ENCODE results near the gene MYO5B.

Gene MYO5B

DNA sequence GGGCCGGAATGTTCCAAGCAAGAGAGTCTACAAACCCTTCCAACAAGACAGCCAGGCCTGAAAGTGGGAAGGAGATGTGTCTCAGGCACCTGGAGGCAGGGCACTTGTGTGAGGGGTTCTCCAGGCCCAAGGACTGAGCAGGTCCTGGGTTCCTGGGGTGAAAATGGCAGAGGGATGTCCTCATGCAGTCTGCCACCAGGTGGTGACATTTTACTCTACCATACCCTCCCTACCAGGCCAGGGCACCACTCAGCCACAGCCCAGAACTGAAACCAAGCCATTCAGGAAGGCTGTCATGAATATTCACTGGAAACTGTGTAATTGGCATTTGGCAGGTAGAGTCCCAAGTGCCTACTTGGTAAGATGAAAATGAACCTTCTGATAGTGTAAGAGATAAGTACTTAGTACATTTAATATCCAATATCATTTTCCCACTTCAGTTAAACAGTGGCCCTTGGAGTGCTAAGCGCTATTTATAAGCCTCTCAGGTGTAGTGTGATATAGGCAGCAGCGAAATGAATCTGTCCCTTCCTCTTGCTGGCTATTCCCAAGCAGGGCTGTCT is 185.1 kb downstream of the MYO5B start:
- DNase-seq (ENCODE audit: low spot score) = peak; percentile 45

DNA sequence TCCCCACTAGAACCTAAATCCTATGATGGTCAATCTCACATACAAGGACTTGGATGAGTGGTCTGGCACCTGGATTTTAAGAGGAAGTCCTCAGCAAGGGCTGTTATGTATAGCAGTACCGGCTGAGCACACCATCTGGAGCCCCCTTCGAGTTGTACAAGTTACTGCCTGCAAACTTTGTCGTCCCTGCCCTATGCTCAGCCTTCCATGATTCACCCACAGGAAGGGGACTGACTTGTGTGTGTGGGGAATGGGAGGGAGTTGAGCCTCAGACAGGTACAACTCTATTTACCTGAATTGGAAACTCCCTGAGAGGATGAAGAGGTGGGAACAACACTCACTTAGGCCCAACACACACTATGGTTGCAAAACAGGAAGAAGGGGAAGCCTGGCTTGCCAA is 186.6 kb downstream of the MYO5B start:
- no peak for DNase-seq (ENCODE audit: low spot score)

- DNase-seq (ENCODE audit: low spot score) = no peak
Observed at GRCh38 chr18:50006470-50007046, 188.4 kb downstream of the MYO5B start.

GRCh38 chr18:50004013-50004412 is 190.9 kb downstream of the MYO5B start:
- DNase-seq (ENCODE audit: low spot score) = no peak

- no peak for DNase-seq (ENCODE audit: low spot score)
Observed at GRCh38 chr18:50002781-50003180, 192.2 kb downstream of the MYO5B start.

DNA sequence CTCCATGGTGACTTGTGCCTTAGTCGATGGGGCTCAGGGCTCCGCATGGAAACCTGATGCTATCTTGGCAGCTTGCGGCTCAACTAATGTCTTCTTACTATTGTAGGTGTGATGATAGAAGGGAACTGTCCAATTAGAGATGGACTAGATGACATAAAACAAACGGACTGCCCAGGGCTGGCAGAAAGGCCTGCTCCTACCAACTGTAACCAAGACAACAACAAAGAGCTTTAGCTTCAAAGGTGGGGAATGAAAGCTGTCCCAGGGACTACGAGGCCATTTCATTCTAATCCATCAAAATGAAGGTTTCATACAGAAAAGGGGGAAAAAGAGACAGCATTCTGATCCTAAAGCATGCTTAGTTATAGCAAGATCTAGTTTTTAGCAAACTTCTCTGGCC is 194.7 kb downstream of the MYO5B start:
- no peak for DNase-seq (ENCODE audit: low spot score)

GRCh38 chr18:49999128-49999527 is 195.8 kb downstream of the MYO5B start:
- DNase-seq (ENCODE audit: low spot score) = no peak

- no peak for DNase-seq (ENCODE audit: low spot score)
Observed at GRCh38 chr18:49997558-49997957, 197.4 kb downstream of the MYO5B start.

GRCh38 chr18:49994410-49994809 is 200.5 kb downstream of the MYO5B start:
- no peak for DNase-seq (ENCODE audit: low spot score)

DNA sequence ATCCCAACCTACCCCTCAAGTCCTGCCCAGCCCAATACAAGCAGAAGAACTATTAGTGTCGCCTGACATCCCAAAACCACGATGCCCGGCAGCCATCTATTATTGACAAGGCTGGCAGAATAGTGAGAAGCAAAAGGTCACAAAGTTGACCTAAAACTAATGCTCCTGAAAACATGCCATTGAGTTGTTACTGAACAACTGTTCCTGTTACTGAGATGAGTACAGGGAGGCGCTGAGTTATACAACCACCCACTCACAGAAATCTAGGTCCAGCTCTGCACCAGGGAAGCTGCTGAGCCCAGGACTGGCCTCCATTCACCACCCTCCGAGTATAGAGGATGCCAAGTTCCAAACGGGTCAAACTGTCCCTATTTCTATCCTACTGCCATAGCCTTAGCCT is 201.6 kb downstream of the MYO5B start:
- no peak for DNase-seq (ENCODE audit: low spot score)

- no peak for DNase-seq (ENCODE audit: low spot score)
Observed at GRCh38 chr18:49988733-49989132, 206.2 kb downstream of the MYO5B start.

GRCh38 chr18:49988101-49988500 is 206.8 kb downstream of the MYO5B start:
- no peak for DNase-seq (ENCODE audit: low spot score)

DNA sequence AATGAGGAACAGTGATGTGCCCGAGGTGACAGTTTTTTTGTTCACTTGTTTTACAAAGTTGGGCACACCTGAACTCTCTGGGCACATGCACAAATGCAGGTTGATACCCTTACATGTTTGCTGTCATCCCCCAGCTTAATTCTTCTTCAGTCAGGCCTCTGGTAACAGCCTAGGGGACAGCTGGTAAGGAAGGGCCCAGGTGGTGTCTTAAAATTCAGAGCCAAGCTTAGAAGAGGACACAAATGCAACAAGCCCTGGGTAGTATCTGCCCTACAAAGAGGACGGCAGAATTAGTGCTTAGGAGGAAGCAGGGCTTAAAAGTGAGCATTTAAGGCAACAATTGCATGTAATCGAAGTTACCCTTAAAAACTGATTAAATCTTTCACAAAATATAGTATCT is 209.7 kb downstream of the MYO5B start:
- DNase-seq (ENCODE audit: low spot score) = no peak

- no peak for DNase-seq (ENCODE audit: low spot score)
Observed at GRCh38 chr18:49980896-49981295, 214.1 kb downstream of the MYO5B start.

DNA sequence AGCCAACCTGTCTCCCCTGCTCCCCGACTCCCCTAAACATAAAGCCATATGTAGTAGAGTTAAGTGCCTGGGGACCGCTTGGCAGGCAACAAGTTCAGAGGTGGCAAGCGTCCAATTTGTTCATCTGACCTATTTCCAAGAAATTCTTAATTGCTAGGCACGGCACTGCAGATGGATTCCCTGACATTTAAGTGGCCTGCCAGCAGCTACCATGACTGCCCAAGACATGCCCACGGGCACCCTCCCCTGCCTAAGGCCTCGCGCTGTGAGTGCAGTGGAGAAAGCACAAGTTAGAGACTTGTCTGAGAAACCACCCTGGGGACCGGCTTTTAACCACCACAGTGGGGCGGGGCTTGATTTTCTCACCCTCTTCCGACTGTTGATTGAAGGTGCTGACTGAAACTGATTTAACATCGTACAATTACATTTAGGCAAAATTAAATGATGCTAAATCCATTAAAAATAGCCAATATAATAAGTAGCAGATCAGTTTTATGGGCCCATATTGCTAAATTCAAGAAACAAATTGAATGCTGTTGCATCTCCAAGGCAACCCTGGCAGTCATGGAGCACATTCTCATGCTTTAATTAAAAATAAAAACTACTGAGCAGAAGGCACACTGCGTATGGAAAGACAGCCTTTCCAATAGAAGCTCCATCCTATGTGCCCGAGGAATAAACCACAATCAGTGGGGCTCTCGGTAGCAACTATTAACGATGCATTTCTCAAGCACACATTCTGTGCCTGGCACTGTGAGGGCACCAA is 218.0 kb downstream of the MYO5B start:
- no peak for DNase-seq (ENCODE audit: low spot score)

GRCh38 chr18:49976001-49976400 is 218.9 kb downstream of the MYO5B start:
- no peak for DNase-seq (ENCODE audit: low spot score)

DNA sequence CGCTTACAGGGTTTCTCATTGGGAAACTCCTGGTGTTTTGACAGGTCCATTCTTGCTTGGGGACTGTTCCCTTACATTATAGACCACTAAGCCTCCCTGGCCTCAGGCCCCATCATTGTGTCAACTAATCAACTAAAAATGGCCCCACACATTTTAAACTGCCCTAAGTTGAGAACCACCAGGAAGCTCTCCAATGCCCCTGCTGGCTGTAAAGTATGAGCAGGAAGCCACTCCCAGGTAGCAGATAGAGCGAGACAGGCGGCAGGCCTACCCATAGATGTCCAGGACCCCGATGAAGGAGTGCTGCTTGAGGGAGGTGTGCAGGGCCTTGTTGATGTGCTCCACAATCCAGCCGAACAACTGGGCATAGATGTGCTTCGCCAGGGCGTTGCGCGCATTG is 220.9 kb downstream of the MYO5B start:
- no peak for DNase-seq (ENCODE audit: low spot score)

GRCh38 chr18:49973592-49973991 is 221.4 kb downstream of the MYO5B start:
- no peak for DNase-seq (ENCODE audit: low spot score)

GRCh38 chr18:49972535-49972934 is 222.4 kb downstream of the MYO5B start:
- no peak for DNase-seq (ENCODE audit: low spot score)

- no peak for DNase-seq (ENCODE audit: low spot score)
Observed at GRCh38 chr18:49971462-49971861, 223.5 kb downstream of the MYO5B start.

DNA sequence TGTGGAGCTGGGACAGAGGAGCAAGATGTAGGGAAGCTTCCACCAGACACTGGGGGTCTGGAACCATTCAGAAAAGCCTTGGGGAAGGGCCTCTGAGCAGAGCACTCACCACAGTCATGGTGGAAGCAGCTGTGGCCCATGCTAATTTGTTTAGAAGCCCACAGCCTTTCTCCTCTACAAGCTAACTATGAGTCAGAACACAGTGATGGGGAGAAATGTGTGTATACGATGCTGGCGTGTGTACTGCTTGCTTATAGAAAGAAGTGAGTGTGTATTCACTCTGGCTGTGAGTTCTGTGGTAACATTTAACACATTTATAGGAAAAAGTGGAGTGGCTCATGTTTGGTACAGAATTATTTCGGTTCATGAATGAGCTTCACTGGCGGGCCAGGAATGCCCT is 224.6 kb downstream of the MYO5B start:
- DNase-seq (ENCODE audit: low spot score) = no peak

DNA sequence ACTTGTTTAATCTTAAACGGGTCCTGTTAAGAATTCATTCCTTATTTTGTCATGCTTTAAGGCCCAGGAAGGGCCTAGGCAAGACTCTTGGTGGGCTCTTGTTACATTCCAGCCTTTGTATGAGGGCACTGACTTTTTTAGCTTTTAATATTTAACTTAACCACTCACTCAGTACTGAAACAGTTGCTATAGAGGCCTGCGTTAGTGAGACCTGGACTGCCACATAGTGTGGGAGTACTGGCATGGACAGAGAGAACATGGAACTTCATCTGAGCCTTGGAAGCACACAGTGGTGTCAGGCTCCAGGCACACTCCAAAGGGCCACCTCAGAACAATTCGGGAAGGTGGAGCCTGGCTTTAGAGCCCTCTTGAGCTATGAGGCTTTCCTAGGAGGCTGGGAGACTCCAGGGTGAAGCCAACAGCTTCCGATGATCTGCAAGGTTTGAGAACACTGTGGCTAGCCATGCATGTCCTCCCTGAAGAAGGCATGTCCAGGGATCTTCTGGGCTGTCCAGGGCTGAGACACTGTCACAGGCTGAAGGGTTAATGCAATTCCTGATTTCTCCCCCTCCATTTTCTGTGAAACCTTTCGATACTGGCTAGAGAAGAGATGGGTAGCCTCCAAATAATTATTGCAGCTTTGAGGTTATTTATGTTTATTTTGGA is 226.2 kb downstream of the MYO5B start:
- no peak for DNase-seq (ENCODE audit: low spot score)

GRCh38 chr18:49967636-49968313 is 227.2 kb downstream of the MYO5B start:
- DNase-seq (ENCODE audit: low spot score) = no peak
